ENCODE data around the gene PDHB.
A peak's percentile ranks its signal among the peaks of the same experiment; 100 is the strongest.
"Not testable (repeated sequence)": the region's sequence is repeated elsewhere in the genome, so short reads cannot be mapped to it uniquely, and the experiment has no call there.

Gene PDHB

DNA sequence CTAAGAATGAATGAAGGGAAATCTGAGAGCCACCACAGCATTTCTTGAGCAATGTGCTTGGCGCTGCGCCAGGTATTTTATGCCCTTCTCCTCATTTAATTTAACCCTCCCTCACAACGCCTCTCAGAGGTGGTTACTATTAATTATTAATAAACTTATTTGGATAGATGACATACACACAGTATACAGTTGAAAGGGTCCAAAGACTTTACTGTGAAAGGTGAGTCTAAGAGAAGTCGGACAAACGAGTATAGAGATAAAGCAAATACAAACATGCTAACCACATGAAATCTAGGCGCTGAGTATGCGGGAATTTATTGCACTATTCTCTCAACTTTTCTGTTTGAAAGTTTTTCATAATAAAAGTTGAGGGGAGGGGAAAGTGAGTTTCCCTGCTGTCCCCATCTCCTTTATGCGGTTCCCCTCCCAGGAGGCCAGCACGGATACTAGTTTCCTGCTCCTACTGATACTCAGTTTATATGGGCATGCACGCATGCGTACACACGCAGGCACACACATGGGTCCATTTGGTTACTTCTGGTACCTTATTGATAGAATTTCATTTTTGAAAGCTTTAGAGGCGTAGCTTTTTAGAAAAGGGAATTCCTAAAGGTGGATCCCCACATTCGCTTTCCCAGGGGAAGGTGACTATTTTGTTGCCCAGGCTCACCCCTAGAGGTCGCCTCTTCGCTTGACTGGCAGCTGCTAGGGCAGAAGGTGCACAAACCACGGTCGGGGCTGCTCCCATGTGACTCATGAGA is 29.7 kb upstream of the PDHB start:
- Mint-ChIP-seq H3K27me3 (ENCODE audit: low read depth) (no peaks in the 10 kb centered on the region), H3K4me1 (ENCODE audit: low read depth) (peaks cover 9% of the 10 kb centered on the region), H3K4me3 (peak overlapping the region; percentile 50), H3K27ac (no peak overlapping the region), H3K36me3 (ENCODE audit: low read depth) (no peaks in the 10 kb centered on the region), H3K9me3 (no peaks in the 10 kb centered on the region)
- DNase-seq (ENCODE audit: low spot score) = peak; percentile 81

DNA sequence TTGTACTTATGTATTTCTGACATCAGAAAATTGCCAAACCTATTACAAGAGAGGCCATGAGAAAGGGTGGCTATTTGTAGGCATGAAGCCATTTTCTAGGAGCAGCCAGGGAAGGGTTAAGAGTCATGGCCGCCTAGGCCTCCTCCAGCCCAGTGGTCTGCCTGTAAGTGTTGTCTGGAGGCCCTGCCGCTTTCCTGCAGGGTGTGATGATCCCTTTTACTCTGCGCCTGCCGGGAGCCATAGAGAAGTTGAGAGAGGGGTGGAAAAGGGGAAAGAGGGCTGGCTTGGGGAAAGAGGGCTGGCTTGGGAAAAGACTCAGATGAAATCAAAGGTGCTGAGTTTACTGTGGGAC is 29.2 kb upstream of the PDHB start:
- no peaks in the 10 kb centered on the region for H3K27me3 Mint-ChIP-seq (ENCODE audit: low read depth)
- H3K27ac Mint-ChIP-seq = no peak overlapping the region

DNA sequence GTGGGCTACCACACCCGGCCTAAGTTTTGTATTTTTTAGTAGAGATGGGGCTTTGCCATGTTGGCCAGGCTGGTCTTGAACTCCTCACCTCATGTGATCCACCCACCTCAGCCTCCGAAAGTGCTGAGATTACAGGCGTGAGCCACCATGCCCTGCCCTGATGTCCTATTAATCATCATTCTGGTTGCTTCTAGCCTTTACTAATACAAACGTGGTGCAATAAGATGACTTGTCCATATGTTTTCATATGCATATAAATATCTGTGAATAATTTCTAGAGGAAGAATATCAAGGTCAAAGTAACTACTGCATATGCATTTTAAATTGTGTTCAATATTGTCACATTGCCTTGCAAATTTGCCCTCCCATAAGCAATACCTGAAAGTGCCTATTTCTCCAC is 25.5 kb upstream of the PDHB start:
- Mint-ChIP-seq H3K36me3 (ENCODE audit: low read depth) (peaks cover 5% of the 10 kb centered on the region), H3K27ac (no peak overlapping the region), H3K9me3 (peaks cover 14% of the 10 kb centered on the region), H3K4me3 (no peak overlapping the region), H3K27me3 (ENCODE audit: low read depth) (no peaks in the 10 kb centered on the region), H3K4me1 (ENCODE audit: low read depth) (peaks cover 9% of the 10 kb centered on the region)
- DNase-seq (ENCODE audit: low spot score) = no peak

More for the DNA sequence above, 29.2 kb upstream of the PDHB start:
- H3K4me1 Mint-ChIP-seq (ENCODE audit: low read depth) = peaks cover 9% of the 10 kb centered on the region
- H3K4me3 Mint-ChIP-seq = no peak overlapping the region
- DNase-seq (ENCODE audit: low spot score) = no peak
- H3K9me3 Mint-ChIP-seq = no peaks in the 10 kb centered on the region
- H3K36me3 Mint-ChIP-seq (ENCODE audit: low read depth) = no peaks in the 10 kb centered on the region

DNA sequence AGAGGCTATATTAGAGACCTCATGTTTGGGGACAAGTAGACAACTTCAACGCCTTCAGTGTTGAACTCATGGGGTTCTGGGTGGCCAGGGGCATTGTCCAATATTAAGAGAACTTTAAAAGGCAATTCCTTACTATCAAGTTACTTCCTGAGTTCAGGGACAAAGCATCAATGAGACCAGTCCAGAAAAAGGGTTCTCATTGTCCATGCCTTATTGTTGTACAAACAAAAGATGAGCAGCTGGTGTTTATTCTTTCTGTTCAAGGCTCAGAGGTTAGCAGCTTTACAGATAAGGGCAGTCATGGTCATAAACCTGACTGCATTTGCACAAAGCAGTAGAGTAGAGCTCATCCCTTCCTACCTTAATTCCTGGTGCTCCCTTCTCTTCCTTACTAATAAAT is 18.5 kb upstream of the PDHB start:
- Mint-ChIP-seq H3K27ac (no peak overlapping the region), H3K27me3 (ENCODE audit: low read depth) (peaks cover 3% of the 10 kb centered on the region), H3K36me3 (ENCODE audit: low read depth) (peaks cover 5% of the 10 kb centered on the region), H3K9me3 (peaks cover 24% of the 10 kb centered on the region), H3K4me3 (no peak overlapping the region), H3K4me1 (ENCODE audit: low read depth) (no peaks in the 10 kb centered on the region)
- DNase-seq (ENCODE audit: low spot score) = no peak

DNA sequence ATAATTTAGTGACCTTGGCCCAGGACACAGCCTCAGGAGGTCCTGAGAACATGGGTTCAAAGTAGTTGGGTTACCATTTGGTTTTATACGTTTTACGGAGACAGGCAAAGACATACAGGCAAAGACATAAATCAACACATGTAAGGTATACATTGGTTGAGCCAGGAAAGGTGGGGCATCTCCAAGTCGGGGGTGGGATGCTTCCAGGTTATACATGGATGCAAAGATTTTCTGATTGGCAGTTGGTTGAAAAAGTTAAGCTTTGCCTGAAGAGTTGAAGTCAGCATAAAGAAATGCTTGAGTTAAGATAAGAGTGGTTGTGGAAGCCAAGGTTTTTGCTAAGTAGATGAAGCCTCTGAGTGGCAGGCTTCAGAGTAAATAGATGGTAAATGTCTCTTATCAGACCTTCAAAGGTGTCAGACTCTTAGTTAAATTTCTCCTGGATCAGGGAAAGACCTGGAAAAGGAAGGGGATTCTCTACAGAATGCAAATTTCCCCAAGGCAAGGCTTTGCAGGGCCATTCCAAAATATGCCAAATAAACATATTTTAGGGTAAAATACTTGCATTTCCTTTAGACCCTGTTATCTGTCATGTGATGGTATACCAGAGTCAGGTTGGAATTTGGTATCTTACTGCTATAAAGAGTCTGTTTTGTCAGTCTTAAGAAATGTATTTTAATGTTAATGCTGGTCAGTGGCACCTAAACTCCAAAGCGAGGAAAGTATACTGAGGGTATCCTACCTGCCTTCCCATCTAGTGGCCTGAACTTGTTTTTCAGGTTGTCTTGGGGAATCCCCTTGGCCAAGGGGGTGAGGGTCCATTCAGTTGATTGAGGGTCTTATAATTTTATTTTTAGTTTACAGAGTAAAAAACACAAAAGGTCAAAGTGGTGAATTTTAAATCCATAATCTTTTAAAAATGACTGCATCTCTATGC is 8.2 kb upstream of the PDHB start:
- peaks cover 6% of the 10 kb centered on the region for H3K27me3 Mint-ChIP-seq (ENCODE audit: low read depth)
- H3K4me3 Mint-ChIP-seq = no peak overlapping the region
- H3K36me3 Mint-ChIP-seq (ENCODE audit: low read depth) = no peaks in the 10 kb centered on the region
- no peak overlapping the region for H3K27ac Mint-ChIP-seq
- DNase-seq (ENCODE audit: low spot score) = no peak
- no peaks in the 10 kb centered on the region for H3K4me1 Mint-ChIP-seq (ENCODE audit: low read depth)
- no peaks in the 10 kb centered on the region for H3K9me3 Mint-ChIP-seq

DNA sequence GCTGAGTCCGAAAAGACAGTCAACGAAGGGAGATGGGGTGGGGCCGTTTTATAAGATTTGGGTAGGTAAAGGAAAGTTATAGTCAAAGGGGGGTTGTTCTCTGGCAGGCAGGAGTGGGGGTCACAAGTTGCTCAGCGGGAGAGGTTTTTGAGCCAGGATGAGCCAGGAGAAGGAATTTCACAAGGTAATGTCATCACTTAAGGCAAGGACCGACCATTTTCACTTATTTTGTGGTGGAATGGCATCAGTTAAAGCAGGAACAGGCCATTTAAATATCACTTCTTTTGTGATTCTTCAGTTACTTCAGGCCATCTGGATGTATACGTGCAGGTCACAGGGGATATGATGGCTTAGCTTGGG is 7.3 kb upstream of the PDHB start:
- not testable (repeated sequence) for H3K4me1 Mint-ChIP-seq (ENCODE audit: low read depth); H3K27ac Mint-ChIP-seq; H3K4me3 Mint-ChIP-seq; H3K9me3 Mint-ChIP-seq; DNase-seq (ENCODE audit: low spot score); H3K36me3 Mint-ChIP-seq (ENCODE audit: low read depth)
- H3K27me3 Mint-ChIP-seq (ENCODE audit: low read depth) = peaks cover 11% of the 10 kb centered on the region

DNA sequence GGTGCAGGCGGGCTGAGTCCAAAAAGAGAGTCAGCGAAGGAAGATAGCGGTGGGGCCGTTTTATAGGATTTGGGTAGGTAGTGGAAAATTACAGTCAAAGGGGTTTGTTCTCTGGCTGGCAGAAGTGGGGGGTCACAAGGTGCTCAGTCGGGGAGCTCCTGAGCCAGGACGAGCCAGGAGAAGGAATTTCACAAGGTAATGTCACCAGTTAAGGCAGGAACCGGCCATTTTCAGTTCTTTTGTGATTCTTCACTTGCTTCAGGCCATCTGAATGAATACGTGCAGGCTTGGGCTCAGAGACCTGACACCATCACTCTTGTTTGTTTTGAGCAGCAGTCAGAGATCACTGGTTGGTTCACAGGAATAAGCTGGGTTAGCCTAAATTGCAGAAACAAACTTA is 3.6 kb upstream of the PDHB start:
- not testable (repeated sequence) for H3K27ac Mint-ChIP-seq; DNase-seq (ENCODE audit: low spot score); H3K4me1 Mint-ChIP-seq (ENCODE audit: low read depth); H3K4me3 Mint-ChIP-seq; H3K36me3 Mint-ChIP-seq (ENCODE audit: low read depth); H3K9me3 Mint-ChIP-seq
- peaks cover 12% of the 10 kb centered on the region for H3K27me3 Mint-ChIP-seq (ENCODE audit: low read depth)

DNA sequence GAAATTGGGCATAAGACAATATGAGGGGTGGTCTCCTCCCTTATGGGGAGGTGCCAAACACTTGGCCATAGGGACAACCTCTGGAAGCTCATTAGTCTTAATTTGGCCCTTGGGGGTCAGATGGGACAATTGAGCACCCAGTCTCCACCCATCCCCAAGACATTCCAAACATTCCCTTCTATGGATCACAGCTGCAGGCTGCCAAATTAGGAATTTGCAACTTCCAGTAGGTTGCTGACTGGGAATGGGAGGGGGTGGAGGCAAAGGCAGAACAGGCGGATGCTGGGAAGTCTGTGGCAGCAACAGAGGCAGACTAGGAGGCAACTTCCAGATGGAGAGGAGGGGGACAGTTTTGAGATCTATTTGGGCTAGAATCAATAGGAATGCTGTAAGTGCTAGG is 1.4 kb upstream of the PDHB start:
- DNase-seq (ENCODE audit: low spot score) = no peak
- no peak overlapping the region for H3K4me3 Mint-ChIP-seq
- no peaks in the 10 kb centered on the region for H3K9me3 Mint-ChIP-seq
- H3K36me3 Mint-ChIP-seq (ENCODE audit: low read depth) = peaks cover 15% of the 10 kb centered on the region
- peaks cover 12% of the 10 kb centered on the region for H3K27me3 Mint-ChIP-seq (ENCODE audit: low read depth)
- H3K4me1 Mint-ChIP-seq (ENCODE audit: low read depth) = peaks cover 14% of the 10 kb centered on the region
- no peak overlapping the region for H3K27ac Mint-ChIP-seq

DNA sequence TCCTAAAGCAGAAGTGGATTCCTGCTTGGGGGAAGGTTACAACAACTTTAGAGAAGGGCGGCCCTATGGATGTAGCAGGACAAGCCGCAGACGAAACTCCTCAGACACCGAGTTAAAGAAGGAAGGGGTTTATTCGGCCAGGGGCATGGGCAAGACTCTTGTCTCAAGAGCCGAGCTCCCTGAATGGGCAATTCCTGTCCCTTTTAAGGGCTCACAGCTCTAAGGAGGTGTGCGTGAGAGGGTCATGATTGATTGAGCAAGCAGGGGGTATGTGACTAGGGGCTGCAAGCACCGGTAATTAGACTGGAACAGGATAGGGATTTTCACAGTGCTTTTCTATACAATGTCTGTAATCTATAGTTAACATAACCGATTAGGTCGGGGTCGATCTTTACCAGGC is 879 bp upstream of the PDHB start:
- H3K36me3 Mint-ChIP-seq (ENCODE audit: low read depth) = peaks cover 19% of the 10 kb centered on the region
- no peak overlapping the region for H3K27ac Mint-ChIP-seq
- H3K4me3 Mint-ChIP-seq = peak overlapping the region; percentile 88
- peaks cover 14% of the 10 kb centered on the region for H3K4me1 Mint-ChIP-seq (ENCODE audit: low read depth)
- no peak for DNase-seq (ENCODE audit: low spot score)
- H3K9me3 Mint-ChIP-seq = no peaks in the 10 kb centered on the region
- peaks cover 12% of the 10 kb centered on the region for H3K27me3 Mint-ChIP-seq (ENCODE audit: low read depth)

DNA sequence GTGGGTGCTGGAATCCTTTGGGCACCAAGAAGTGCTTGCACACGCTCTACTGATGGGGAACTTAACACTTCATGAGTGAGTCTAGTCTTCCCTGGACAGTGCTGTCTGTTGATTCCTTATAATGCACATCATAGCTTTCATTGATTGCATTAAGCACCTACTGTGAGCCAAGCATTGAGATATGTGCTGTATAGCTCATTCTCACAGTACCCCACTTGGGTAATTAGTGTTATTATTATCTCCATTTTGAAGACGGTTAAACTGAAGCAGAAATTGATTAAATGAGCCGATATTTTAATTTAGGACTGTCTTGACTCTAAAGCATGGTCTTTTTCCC is 504 bp upstream of the PDHB start:
- Mint-ChIP-seq H3K27me3 (ENCODE audit: low read depth) (peaks cover 12% of the 10 kb centered on the region), H3K4me1 (ENCODE audit: low read depth) (peaks cover 14% of the 10 kb centered on the region)

DNA sequence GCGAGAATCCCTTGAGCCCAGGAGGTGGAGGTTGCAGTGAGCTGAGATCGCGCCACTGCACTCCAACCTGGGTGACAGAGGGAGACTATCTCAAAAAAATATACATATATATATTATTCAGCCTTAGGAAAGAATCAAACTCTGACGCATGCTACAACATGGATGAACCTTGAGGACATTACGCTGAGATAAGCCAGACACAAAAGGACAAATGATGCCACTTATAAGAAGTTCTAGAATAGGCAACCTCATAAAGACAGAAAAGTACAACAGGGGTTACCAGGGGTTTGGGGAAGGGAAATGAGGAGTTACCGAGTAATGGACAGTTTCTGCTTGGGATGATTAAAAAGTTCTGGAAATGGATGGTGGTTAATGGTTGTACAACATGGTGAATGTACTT is 727 bp downstream of the PDHB start:
- H3K27me3 Mint-ChIP-seq (ENCODE audit: low read depth) = peaks cover 12% of the 10 kb centered on the region
- DNase-seq (ENCODE audit: low spot score) = no peak
- H3K9me3 Mint-ChIP-seq = no peaks in the 10 kb centered on the region
- peaks cover 14% of the 10 kb centered on the region for H3K4me1 Mint-ChIP-seq (ENCODE audit: low read depth)
- peak overlapping the region; percentile 94 for H3K27ac Mint-ChIP-seq
- H3K36me3 Mint-ChIP-seq (ENCODE audit: low read depth) = peaks cover 33% of the 10 kb centered on the region
- peak overlapping the region; percentile 88 for H3K4me3 Mint-ChIP-seq

More for the DNA sequence above, 504 bp upstream of the PDHB start:
- H3K9me3 Mint-ChIP-seq = no peaks in the 10 kb centered on the region
- H3K27ac Mint-ChIP-seq = no peak overlapping the region
- DNase-seq (ENCODE audit: low spot score) = no peak
- H3K4me3 Mint-ChIP-seq = peak overlapping the region; percentile 88
- H3K36me3 Mint-ChIP-seq (ENCODE audit: low read depth) = peaks cover 21% of the 10 kb centered on the region

DNA sequence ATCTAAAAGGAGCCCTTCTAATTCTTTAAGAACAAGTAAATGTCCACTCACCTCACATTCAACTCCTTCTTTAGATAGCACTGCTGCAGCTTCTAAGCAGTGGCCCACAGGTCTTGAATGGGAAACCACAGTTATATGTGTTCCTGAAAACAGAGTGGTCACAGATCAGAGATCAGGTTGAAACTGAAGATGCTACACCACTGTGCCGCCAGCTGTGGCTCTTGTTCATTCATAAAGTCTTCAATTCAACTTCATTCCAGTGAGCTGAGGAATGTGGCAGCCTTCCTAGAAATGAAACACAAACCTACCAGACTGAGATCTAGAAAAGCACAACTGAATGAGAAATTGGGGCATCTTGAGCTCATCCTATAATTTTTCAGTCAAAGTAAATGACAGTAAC is 4.0 kb downstream of the PDHB start:
- H3K36me3 Mint-ChIP-seq (ENCODE audit: low read depth) = peaks cover 53% of the 10 kb centered on the region
- peaks cover 14% of the 10 kb centered on the region for H3K4me1 Mint-ChIP-seq (ENCODE audit: low read depth)
- H3K4me3 Mint-ChIP-seq = no peak overlapping the region
- DNase-seq (ENCODE audit: low spot score) = no peak
- no peak overlapping the region for H3K27ac Mint-ChIP-seq
- no peaks in the 10 kb centered on the region for H3K27me3 Mint-ChIP-seq (ENCODE audit: low read depth)
- no peaks in the 10 kb centered on the region for H3K9me3 Mint-ChIP-seq

DNA sequence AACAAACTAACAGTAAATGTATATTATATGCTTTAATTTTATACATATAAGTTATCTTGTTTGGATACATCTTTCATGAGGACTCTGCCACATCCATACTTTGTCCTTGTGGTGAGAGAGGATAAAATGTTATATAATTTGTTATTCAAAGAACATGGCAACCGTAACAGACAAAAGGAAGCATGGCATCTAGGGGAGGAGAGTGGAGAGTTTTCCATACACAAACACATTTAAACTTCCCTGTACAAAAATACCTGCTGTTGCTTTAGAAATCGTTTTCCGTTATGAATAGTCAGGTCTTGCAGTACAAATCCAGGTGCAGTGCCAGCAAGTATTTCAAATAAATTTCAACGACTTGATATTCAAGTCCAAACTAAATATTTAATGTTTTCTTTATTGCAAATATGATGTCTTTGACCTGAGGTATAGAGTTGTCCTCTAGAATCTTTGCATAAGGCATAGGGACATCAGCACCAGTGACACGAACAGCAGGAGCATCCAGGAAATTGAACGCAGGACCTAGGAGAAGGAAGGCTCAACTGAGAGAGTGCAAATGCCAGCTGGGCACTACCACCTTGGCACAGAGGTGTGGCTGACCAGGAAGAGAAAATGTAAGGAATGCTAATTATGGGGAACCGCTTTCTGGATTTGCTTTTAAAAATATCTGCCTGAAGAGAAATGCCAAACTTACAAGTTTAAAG is 5.8 kb downstream of the PDHB start:
- no peak overlapping the region for H3K27ac Mint-ChIP-seq
- H3K4me1 Mint-ChIP-seq (ENCODE audit: low read depth) = peaks cover 6% of the 10 kb centered on the region
- H3K36me3 Mint-ChIP-seq (ENCODE audit: low read depth) = peaks cover 56% of the 10 kb centered on the region
- no peaks in the 10 kb centered on the region for H3K27me3 Mint-ChIP-seq (ENCODE audit: low read depth)
- no peak overlapping the region for H3K4me3 Mint-ChIP-seq
- no peak for DNase-seq (ENCODE audit: low spot score)
- no peaks in the 10 kb centered on the region for H3K9me3 Mint-ChIP-seq

DNA sequence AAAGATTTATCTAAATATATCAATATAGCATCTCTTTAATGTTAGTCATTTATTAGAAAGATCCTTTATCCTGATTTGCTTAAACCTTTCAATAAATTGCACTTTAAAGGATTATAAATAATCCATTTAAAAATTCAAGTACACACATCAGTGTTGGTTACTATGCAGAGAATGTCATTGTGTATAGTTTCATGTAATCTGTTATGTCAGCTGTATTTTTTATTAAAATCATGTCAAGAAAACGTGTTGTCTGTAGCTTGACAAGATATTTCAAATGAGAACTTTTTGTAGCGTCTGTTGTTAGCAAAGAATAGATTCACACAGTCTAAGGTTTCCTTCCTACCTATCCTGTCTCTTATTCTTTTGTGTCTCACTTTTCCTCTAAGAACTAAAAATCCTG is 7.8 kb downstream of the PDHB start:
- Mint-ChIP-seq H3K4me1 (ENCODE audit: low read depth) (no peaks in the 10 kb centered on the region), H3K4me3 (no peak overlapping the region), H3K36me3 (ENCODE audit: low read depth) (peaks cover 60% of the 10 kb centered on the region), H3K27ac (no peak overlapping the region), H3K9me3 (no peaks in the 10 kb centered on the region), H3K27me3 (ENCODE audit: low read depth) (no peaks in the 10 kb centered on the region)
- DNase-seq (ENCODE audit: low spot score) = no peak

Measured in T-helper 2 cell treated with Interferon-gamma antibody and Interleukin-4, amounts not matched to agents 5 μg/mL and 100 μg/mL, for 36 hours (primary cell).